GM21360 (cell line): ENCODE measurements around the gene DNAJA3.

Experiments
- ATAC-seq: cut with Tn5 transposase; IDR thresholded peaks from one replicate; pipeline ENCODE4 v1.9.1; 2021; ENCODE audit warnings: mild to moderate bottlenecking, moderate library complexity; ENCODE audit not compliant: unreplicated experiment

Gene DNAJA3

DNA sequence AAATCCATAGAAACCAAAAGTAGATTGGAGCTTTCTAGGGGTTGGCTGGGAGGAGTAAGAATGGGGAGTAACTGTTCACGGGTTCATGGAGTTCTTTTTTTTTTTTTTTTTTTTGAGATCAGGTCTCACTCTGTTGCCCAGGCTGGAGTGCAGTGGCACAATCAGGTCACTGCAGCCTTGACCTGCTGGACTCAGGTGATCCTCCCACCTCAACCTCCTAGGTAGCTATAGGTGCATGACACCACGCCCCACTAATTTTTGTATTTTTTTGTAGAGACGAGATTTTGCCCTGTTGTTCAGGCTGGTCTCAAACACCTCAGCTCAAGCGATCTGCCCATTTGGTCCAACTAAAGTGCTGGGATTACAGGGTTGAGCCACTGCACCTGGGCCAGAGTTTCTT is 47.2 kb downstream of the DNAJA3 start:
- no peak for ATAC-seq

GRCh38 chr16:4474192-4474961 is 48.7 kb downstream of the DNAJA3 start, which contains the start of gene NMRAL1:
Gene NMRAL1 (minus strand): TSS chr16:4474625. CDS start chr16:4474132, 493 bp downstream.
- no peak for ATAC-seq

GRCh38 chr16:4475880-4476788 is 50.5 kb downstream of the DNAJA3 start, which contains the start of gene HMOX2:
Gene HMOX2 (plus strand): TSS chr16:4476398. CDS start chr16:4505525, 29,127 bp downstream.
- peak; percentile 84 for ATAC-seq

GRCh38 chr16:4477966-4478365 is 52.3 kb downstream of the DNAJA3 start:
- ATAC-seq, result no peak

- ATAC-seq, result no peak
These were observed 55.9 kb downstream of the DNAJA3 start for GRCh38 chr16:4481526-4481925.

GRCh38 chr16:4481963-4482362 is 56.3 kb downstream of the DNAJA3 start:
- no peak for ATAC-seq

DNA sequence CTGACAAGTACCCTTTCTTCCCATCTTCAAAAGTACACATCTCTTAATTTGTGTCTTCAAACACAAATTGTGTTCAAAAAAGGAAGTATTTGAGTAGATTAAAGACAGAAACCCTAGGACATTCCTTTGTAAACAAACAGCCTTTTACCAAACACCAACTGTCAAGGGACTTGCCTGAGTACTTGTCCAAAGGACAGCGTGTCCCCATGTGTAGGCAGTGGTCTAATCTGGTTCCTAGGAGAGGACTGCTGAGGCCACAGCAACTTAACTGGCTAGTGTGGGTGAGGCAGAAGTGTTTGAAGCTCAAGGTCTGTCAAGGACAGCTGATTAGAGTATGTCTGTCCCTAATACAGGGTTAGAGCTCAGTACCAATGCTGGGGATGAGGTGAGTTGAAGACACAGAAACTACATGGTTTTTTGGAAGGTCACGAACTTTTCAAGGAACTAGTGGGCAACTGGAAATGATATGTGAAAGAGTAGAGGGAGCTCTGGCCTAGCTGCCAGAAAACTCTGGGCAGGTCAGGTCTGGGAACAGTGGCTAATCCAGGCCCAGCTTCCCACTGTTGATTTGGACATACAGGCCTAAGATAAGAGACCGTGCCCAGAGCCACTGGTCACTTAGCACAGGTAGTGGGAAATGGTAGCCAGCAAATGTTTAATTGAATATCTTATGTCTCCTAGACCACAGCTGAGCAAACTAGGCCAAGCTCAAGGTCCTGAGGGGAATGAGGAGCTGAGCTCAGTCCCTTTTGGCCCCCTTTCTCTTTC is 60.6 kb downstream of the DNAJA3 start:
- no peak for ATAC-seq

- no peak for ATAC-seq
These were observed 62.4 kb downstream of the DNAJA3 start for GRCh38 chr16:4487955-4488498.

DNA sequence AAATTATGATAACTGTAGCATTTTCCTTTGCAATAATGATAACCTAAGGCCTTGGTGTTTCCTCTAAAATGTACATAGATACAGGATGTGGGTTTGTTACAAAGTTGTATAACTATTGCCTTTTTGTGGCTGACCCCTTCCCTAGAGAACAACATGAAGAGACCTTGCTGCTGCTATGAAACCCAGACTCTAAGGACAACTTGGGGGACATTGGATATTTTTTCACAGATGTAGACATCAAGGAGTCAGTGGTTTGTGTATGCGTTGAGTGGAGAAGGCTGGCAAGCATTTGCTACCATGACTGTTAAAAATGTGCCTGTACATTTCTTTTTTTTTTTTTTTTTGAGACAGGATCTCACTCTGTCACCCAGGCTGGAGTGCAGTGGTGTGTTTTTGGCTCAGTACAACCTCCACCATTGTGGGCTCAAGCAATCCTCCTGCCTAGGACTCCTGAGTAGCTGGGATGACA is 62.9 kb downstream of the DNAJA3 start:
- no peak for ATAC-seq

- ATAC-seq, result no peak
These were observed 63.4 kb downstream of the DNAJA3 start for GRCh38 chr16:4489030-4489429.

GRCh38 chr16:4491898-4492297 is 66.2 kb downstream of the DNAJA3 start:
- ATAC-seq, result no peak

DNA sequence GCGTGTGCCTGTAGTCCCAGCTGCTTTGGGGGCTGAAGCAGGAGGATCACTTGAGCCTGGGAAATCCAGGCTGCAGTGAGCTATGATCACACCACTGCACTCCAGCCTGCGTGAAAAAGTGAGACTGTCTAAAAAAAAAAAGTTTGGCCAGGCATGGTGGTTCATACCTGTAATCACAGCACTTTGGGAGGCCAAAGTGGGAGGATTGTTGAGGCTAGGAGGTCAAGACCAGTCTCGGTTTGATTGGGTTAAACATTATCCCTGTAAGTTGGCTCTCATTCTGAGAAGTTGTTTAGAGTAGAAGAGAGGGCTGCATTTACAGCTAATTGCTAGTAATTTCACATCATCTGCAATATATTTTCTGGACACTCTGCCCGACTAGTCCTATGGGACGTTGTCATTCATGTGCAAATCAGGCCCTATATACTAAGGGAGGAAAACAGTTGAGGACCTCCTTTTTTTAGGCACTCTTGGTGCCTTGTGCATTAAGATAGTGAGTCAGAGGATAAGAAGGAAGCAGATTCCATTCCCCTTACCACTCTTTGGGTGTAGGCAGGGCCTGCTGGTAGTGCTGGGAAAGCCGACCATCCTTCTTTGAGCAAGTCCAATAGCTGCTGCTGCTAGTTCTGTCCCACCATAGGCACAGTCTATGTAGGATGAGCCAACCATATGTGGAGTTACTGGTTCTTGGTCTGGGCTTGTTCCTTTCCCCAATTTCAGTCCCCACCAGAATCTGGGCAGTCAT is 69.2 kb downstream of the DNAJA3 start:
- ATAC-seq, result no peak

DNA sequence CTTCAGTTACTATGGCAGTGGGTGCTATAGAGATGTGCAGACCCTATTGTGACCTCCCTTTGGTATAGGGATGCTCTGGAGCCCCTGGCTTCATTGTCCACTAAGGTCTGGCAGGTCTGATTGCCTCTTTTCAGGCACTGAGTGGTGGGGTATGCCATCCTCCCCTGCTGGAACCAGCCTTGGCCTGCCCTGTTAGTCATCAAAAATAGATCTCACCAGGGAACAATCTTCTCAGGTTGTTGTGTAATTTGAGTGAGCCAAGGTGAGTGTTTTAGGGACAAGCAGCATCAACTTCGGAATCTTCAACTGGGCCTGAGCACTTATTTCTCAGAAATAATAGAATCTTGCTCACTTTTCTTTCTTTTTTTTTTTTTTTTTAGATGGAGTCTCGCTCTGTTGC is 70.1 kb downstream of the DNAJA3 start:
- ATAC-seq, result no peak

GRCh38 chr16:4496305-4496704 is 70.6 kb downstream of the DNAJA3 start:
- ATAC-seq, result no peak

DNA sequence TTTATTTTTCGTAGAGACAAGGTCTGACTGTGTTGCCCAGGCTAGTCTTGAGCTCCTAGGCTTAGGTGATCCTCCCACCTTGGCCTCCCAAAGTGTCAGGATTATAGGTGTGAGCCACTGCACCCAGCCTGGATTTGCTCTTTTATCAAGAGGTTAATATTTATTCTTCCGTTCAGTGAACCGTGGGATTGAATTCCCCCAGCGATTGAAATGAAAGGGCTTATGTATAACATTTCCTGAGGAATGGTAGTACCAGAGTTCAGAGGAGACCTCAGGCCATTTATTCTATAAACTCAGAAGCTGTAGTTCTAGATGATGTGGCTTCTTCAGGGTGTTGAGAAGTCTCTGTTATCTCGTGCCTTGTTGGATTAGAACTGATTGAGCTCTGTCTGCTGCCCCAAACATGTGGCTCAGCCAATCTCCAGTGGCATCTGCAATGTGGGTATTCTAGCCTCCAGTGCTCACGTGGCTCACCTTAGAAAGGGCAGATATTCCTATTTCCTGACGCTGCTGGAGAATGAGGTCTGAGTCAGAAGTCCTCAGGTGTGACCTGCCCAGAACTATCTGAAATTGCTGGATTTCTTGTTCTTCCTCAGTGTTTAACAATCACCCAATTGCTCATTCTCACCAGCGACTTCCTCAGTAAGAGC is 73.0 kb downstream of the DNAJA3 start:
- ATAC-seq, result no peak

DNA sequence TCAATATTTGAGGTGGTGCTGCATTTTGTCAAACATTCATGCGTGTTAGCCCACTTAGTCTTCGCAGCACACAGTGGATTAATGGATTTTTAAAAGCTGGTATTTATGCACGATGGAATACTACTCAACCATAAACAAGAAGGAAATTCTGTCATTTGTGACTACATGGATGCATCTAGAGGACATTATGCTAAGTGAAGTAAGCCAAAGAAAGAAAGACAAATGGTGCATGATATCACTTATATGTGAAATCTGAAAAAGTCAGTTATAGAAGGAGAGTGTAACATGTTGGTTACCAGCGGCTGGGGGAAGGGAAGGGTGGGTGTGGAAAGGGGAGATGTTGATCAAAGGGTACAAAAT is 73.5 kb downstream of the DNAJA3 start:
- ATAC-seq, result no peak

GRCh38 chr16:4500272-4500671 is 74.6 kb downstream of the DNAJA3 start:
- ATAC-seq, result no peak

GRCh38 chr16:4501071-4501478 is 75.4 kb downstream of the DNAJA3 start:
- ATAC-seq, result no peak

GRCh38 chr16:4505356-4506147 is 79.9 kb downstream of the DNAJA3 start:
- peak; percentile 63 for ATAC-seq
